K562 (cell line): Measurements from ENCODE around the gene SDSL. TPM values are rescaled to one million over a fixed set of nuclear protein-coding genes. Genes with fewer than 3 reads are reported as not detected.

Experiments
- ADNP ChIP-seq: fragments of 200-800 bp; sonication (Bioruptor generic); IDR thresholded peaks from 2 replicates; pipeline ENCODE4 v1.6.1; 2016; ENCODE audit warnings: missing genetic modification characterization, missing compliant biosample characterization
- CEBPB ChIP-seq: fragments of 450-650 bp; IDR thresholded peaks from 2 replicates; pipeline ENCODE4 v1.6.1; 2016; ENCODE audit warnings: missing genetic modification characterization, missing compliant biosample characterization
- COPS2 ChIP-seq: fragments of 450-650 bp; conservative IDR thresholded peaks from 2 replicates; pipeline ENCODE4 v1.6.1; 2016; ENCODE audit warnings: mild to moderate bottlenecking, moderate library complexity
- HDAC6 ChIP-seq: IDR thresholded peaks from 2 replicates; pipeline ENCODE4 v1.6.1; 2012; ENCODE audit warnings: low read depth, mild to moderate bottlenecking, control low read depth, inconsistent platforms, low read length, moderate library complexity
- MCM3 ChIP-seq: fragments of 450-650 bp; IDR thresholded peaks from 2 replicates; pipeline ENCODE4 v1.6.1; 2016
- NCOA6 ChIP-seq: fragments of 450-650 bp; IDR thresholded peaks from 2 replicates; pipeline ENCODE4 v1.6.1; 2017; ENCODE audit warnings: mild to moderate bottlenecking
- NCOR1 ChIP-seq: fragments of 450-650 bp; IDR thresholded peaks from 2 replicates; pipeline ENCODE4 v1.6.1; 2016; ENCODE audit warnings: mild to moderate bottlenecking, moderate library complexity
- RAD21 ChIP-seq, 2 experiments: fragments of 250-450 bp in 1 of 2; fragments of 450-650 bp in 1 of 2; sonication (Bioruptor Pico) in 1 of 2; formaldehyde crosslinking in 1 of 2; IDR thresholded peaks in 1 of 2; conservative IDR thresholded peaks in 1 of 2; 2 replicates each; pipeline versions ENCODE4 v1.4.0 to v1.8.0; 2020 to 2022; ENCODE audit warnings: mild to moderate bottlenecking in 2 of 2, moderate library complexity in 1 of 2
- RBM25 ChIP-seq: fragments of 200-400 bp; formaldehyde crosslinking; IDR thresholded peaks from 2 replicates; pipeline ENCODE4 v1.6.1; 2018; ENCODE audit warnings: low read length, low read depth, moderate library complexity; ENCODE audit not compliant: severe bottlenecking
- SMARCA4 ChIP-seq: fragments of 450-650 bp; IDR thresholded peaks from 2 replicates; pipeline ENCODE4 v1.6.1; 2016
- TCFL5 ChIP-seq: fragments of 250-450 bp; sonication (Bioruptor Pico); conservative IDR thresholded peaks from 2 replicates; pipeline ENCODE4 v1.6.1; 2021; ENCODE audit warnings: mild to moderate bottlenecking, moderate library complexity, matching md5 sums
- polyA plus RNA-seq, 8 experiments: library from polyadenylated mRNA; depleted of rRNA in 4 of 8; stranded (reverse) in 5 of 8; unstranded in 3 of 8; fragments of >200 nt; fragmentation: Nextera tagmentation in 2 of 8; fragmentation: Illumina TruSeq in 1 of 8; extraction: Ambion mirVana in 2 of 8; extraction: Trizol in 1 of 8; gene quantifications; 2 replicates each; pipeline versions ENCODE4 v1.2.1 to v1.2.3, GENCODE V29; 2011 to 2014; ENCODE audit warnings: inconsistent platforms in 1 of 8, missing spikeins in 1 of 8
- total RNA-seq, 7 experiments: library from RNA; depleted of rRNA in 6 of 7; stranded (reverse); fragments of >200 nt in 6 of 7; fragmentation: Illumina TruSeq in 2 of 7; extraction: Trizol in 2 of 7; gene quantifications; 2 replicates each; pipeline versions ENCODE4 v1.2.1 to v1.2.3, GENCODE V29; 2011 to 2021; ENCODE audit warnings: low replicate concordance in 1 of 7
- TF ChIP-seq, protein P1 (sequence below): sonication (generic); formaldehyde crosslinking; IDR thresholded peaks from 2 replicates; pipeline ENCODE4 v1.9.0; 2022; ENCODE audit warnings: mild to moderate bottlenecking, missing genetic modification reagents

SDSL gene
- total and polyA plus RNA-seq, 9 of the 15 experiments (the other 6 are each of a cell fraction or from before 2014, with no cell fraction given) = 0.31 to 11.0 (median 7.4) TPM

DNA sequence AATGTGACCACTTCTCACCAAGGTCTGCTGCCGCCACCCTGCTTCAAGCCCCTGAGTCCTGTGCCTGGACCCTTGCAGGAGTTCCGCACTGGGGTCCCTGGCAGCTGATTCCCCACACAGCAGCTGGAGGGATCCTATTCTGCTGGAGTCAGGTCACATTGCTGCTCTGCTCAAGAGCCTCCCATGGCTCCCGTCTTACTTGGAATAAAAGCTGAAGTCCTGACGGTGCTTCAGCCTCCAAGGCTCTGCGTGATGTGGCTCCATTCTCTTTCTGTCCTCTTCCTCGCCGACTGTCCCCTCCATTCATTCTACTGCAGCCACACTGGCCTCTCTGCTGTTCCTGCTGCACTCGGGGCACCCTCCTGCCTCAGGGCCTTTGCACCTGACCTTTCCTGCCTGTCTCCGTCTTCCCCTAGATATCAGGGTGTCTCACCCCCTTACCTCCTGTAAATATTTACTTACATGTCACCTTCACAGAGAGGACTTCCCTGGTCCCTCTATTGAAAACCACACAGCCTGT, 7.6 kb upstream of the SDSL start (continued):
- TF ChIP-seq NCOR1 (no peak), MCM3 (no peak), CEBPB (tag) (no peak), TCFL5 (CRISPR knock-in tag) (no peak), COPS2 (no peak), SMARCA4 (no peak), NCOA6 (no peak), RBM25 (peak; percentile 79), HDAC6 (no peak), RAD21 (CRISPR knock-in tag; conservative IDR thresholded peaks at IDR 0.05 in 1 of 2, IDR thresholded peaks at IDR 0.05 in 1 of 2) (no peak), ADNP (tag) (peak; percentile 38)
- TF ChIP-seq, protein P1, sequence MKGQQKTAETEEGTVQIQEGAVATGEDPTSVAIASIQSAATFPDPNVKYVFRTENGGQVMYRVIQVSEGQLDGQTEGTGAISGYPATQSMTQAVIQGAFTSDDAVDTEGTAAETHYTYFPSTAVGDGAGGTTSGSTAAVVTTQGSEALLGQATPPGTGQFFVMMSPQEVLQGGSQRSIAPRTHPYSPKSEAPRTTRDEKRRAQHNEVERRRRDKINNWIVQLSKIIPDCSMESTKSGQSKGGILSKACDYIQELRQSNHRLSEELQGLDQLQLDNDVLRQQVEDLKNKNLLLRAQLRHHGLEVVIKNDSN (CRISPR knock-in tag) = no peak
